Epithelial cell of proximal tubule (primary cell): ENCODE data around the gene C10orf105. TPM values are rescaled to one million over a fixed set of nuclear protein-coding genes. Genes with fewer than 3 reads are reported as not detected.

Experiments
- DNase-seq: peaks from one replicate; pipeline ENCODE4 v3.0.0-alpha.2; 2011; ENCODE audit warnings: low read depth
- H3K4me3 ChIP-seq: 2 replicates; pipeline ENCODE4 v1.5.1; 2011; ENCODE audit warnings: low read depth, mild to moderate bottlenecking, low read length
- CTCF ChIP-seq: conservative IDR thresholded peaks from 2 replicates; pipeline ENCODE4 v1.5.1; 2012; ENCODE audit warnings: low read depth, mild to moderate bottlenecking, low read length
- total RNA-seq: library from RNA; depleted of rRNA; stranded (reverse); fragments of >200 nt; gene quantifications from 2 replicates; pipeline ENCODE4 v1.2.3, GENCODE V29; 2015

C10orf105 gene
- total RNA-seq, 1 donor from 2014 or later, result not detected

DNA sequence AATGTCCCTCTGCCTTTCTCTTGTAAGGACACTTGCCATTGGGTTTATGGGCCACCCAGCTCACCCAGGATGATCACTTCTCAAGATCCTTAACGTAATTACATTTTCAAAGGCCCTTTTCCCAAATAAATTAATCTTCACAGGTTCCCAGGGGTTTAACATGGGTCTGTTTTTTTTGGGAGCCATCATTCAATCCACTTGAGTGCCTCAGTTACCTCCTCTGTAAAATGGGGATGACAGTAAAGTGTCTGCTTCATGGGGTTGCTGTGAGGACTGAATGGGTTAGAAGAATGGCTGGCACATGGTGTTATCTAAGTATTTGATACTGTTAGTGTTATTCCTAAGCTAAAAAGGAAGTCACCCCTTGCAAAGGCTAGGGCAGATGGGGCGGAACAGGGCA, 7.4 kb downstream of the C10orf105 start:
- no peak overlapping the region for H3K4me3 ChIP-seq
- no peak for DNase-seq
- TF ChIP-seq CTCF, result no peak

- no peak for TF ChIP-seq CTCF
- no peak overlapping the region for H3K4me3 ChIP-seq
- DNase-seq, result no peak
Observed at GRCh38 chr10:71711052-71711623, 8.4 kb downstream of the C10orf105 start.

DNA sequence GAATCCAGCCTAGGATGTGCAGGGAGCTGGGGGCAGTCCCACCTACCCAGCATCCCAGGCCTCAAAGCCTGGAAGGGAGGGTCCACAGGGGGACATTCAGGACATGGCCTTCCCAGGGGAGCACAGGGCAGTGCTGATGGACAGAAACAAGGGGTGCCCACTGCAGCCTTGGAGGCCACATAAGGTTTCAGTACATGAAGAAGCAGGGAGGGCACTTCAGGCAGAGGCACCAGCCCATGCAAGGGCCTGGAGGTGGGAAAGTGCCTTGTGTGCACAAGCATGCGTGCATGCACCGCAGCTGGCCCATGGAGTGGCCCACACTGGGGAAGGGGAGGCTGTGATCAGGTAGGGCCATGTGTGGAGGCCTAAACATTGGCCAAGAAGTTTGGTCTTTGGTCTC, 9.1 kb downstream of the C10orf105 start:
- no peak for TF ChIP-seq CTCF
- H3K4me3 ChIP-seq, result no peak overlapping the region
- DNase-seq, result no peak

DNA sequence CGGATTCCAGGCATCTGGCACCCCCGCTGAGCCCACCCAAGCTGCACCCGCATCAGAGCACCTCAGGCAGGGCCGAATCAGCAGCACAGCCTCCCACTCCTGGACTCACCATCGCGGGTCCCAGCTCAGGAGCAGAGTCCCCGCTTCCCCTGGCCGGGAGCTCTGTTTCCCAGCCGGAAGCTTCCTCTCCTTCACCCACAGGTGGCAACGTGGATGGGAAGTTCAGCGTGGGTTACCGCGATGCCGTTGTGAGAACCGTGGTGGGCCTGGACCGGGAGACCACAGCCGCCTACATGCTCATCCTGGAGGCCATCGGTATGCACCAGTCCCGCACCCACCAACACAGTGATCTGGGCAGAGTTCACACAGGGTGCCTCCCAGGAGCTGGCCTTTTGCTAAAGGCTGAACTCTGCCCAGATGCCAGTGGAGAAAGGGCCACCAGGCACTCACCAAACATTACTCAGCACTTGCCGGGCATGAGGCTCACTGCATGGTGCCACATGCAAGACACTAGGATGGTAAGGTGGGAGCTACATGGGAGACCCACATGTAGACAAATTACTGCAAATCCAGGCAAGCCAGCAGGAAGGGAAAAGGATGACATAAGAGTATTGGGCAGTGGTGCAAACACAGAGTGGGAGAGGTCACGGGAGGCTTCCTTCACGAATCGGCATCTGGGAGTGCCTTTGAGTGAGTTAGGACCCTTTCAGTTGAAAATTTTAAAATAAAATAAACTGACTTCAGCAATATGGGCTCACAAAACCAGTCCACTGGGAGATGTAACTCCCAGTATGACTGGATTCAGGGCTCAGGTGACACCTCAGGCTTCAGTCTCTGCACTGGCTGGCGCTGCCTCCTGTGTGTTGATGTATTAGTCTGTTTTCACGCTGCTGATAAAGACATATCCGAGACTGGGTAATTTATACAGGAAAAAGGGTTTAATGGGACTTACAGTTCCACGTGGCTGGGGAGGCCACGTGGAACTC, 10.4 kb downstream of the C10orf105 start:
- H3K4me3 ChIP-seq, result no peak overlapping the region
- no peak for DNase-seq
- TF ChIP-seq CTCF, result peak; percentile 4

GRCh38 chr10:71708301-71708703, 11.3 kb downstream of the C10orf105 start:
- DNase-seq, result no peak
- peak; percentile 80 for TF ChIP-seq CTCF
- no peak overlapping the region for H3K4me3 ChIP-seq

- no peak for DNase-seq
- TF ChIP-seq CTCF, result no peak
- H3K4me3 ChIP-seq, result no peak overlapping the region
Observed at GRCh38 chr10:71707240-71707789, 12.3 kb downstream of the C10orf105 start.
